AG10803 (cell line): ENCODE results near the gene GNG12.

ENCODE experiments used
- DNase-seq: peaks from one replicate; pipeline ENCODE4 v3.0.0; 2010; ENCODE audit warnings: low read depth
- H3K4me3 ChIP-seq: 2 replicates; pipeline ENCODE4 v1.5.1; 2011; ENCODE audit warnings: mild to moderate bottlenecking, low read length, control low read depth
- TF ChIP-seq, protein P1 (sequence below): conservative IDR thresholded peaks from 2 replicates; pipeline ENCODE4 v1.5.1; 2011; ENCODE audit warnings: mild to moderate bottlenecking, low read length, control low read depth, inconsistent platforms

Gene GNG12

DNA sequence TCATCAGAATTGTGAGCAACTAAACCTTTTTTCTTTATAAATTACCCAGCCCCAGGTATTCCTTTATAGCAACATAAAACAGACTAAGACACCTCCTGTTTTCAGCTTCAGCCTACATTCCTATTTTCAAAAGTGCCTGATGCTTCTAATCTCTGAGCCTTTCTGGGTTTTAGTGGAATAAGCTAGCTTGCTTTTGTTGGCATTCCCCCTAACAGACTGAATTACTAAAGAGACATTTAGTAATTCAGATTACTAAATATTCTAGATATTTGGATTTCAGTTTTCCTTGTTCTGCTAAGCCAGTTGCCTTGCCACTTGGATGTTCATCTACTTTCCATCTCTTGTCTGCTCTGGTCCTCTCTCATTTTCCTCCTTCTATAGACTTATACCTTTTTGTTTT lies 10.5 kb upstream of the GNG12 start:
- peak; percentile 17 for DNase-seq

DNA sequence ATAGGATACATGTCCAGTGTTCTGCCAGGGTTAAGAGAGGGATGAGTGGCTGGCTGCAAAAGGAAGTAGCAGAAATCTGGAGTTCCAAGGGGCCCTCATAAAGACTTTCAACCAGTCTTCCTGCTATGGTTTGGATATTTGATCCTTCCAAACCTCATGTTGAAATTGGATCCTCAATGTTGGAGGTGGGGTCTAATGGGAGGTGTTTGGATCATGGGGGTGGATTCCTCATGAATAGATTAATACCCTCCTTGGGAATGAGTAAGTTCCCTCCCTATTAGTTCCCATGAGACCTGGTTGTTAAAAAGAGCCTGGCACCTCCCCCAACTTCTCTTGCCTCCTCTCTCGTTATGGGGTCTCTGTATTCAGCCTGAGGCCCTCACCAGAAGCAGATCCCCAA lies 10.1 kb upstream of the GNG12 start:
- peak; percentile 17 for DNase-seq
- TF ChIP-seq, protein P1, sequence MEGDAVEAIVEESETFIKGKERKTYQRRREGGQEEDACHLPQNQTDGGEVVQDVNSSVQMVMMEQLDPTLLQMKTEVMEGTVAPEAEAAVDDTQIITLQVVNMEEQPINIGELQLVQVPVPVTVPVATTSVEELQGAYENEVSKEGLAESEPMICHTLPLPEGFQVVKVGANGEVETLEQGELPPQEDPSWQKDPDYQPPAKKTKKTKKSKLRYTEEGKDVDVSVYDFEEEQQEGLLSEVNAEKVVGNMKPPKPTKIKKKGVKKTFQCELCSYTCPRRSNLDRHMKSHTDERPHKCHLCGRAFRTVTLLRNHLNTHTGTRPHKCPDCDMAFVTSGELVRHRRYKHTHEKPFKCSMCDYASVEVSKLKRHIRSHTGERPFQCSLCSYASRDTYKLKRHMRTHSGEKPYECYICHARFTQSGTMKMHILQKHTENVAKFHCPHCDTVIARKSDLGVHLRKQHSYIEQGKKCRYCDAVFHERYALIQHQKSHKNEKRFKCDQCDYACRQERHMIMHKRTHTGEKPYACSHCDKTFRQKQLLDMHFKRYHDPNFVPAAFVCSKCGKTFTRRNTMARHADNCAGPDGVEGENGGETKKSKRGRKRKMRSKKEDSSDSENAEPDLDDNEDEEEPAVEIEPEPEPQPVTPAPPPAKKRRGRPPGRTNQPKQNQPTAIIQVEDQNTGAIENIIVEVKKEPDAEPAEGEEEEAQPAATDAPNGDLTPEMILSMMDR: no peak
- no peak overlapping the region for H3K4me3 ChIP-seq

More for the DNA sequence above, 10.5 kb upstream of the GNG12 start:
- TF ChIP-seq, protein P1: no peak
- no peak overlapping the region for H3K4me3 ChIP-seq

DNA sequence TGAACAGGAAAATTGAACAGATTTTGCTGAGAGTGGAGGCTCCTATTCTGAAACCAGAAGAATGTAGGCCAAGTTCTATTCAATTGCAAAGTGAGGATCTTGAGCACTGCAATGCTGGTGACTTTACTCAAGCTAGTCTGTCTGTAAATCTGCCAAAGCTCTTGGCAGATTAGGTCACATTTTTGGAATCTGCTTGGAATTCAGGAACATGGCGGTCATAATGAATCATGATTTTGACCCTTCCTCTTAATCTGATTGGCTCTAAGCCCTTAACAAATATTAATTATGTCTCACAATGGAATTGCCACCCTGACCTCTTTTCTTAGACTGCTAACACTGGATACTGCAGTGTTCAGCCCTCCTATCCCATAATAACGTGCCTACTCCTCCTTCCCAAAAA lies 7.2 kb upstream of the GNG12 start:
- DNase-seq: peak; percentile 93
- no peak overlapping the region for H3K4me3 ChIP-seq
- TF ChIP-seq, protein P1: no peak

DNA sequence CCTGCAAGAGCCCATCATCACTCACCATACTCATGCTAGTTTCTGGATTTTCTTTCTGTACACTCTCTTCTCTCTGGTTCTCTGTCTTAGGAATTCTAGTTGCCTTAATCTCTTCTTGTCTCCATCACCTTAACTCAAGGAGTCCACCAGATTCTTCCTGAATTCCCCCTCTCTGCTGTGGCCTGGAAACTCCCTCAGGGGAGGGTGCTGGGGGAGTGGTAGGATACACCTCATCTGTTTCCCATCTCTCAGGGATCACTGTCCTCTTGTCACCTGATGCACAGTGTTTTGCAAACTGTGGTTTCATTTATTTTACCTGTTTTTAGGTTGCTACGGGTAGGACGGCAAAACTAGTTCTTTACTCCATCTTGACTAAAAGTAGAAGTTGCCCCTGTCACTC lies 6.6 kb upstream of the GNG12 start:
- TF ChIP-seq, protein P1: no peak
- no peak overlapping the region for H3K4me3 ChIP-seq
- no peak for DNase-seq

DNA sequence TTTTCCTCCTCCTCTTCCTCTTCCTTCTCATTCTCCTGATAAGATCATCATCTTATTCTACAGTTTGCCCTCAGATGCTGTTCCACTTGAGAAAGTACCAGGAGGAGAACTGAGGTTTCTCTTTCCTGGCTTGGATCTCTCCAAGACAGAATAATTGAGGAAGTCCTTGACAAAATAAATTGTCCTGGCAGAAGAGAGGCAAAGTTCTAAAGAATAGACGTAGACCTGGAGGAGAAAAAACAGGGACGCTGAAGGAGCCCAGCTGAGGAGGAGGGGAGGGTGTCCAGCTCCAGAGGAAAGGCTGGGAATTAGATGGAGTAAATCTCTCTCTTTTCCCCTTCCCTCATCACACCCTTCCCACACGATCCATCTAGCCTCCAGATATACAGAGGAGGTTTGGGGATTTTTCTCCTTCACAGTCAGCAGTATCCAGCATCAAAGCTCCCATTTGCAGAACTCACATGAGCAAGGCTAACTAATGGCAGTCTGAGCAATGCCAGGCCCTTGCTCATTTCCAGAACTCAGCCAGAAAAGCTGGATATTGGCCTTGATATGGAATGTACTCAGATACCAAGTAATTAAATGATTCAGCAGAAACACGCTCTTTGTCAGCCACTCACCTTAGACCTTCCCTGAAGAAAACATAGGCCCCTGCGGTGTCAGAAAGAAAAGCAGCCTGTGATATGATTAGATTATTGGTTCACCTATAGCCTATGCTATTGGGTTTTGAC lies 5.1 kb upstream of the GNG12 start:
- no peak overlapping the region for H3K4me3 ChIP-seq
- DNase-seq: peak; percentile 71
- TF ChIP-seq, protein P1: no peak

DNA sequence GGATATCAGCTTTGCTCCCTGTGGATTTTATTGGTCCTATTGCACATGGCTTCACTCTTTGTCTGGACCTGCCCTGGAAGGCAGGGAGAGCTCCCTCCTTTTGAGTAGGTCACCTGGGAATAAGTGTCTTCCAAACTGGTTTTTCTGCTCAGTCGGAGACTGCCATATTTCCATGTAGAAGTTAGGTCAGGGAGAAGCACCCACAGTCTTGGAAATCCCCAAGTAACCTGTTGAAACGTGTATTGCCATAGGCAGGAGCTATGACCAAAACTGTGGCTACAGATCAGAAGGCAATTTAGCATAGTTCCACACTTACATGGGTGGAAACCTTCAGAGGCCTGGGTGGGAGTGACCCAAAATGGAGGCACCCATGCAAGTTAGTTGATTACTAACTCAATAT lies 3.5 kb upstream of the GNG12 start:
- DNase-seq: no peak
- TF ChIP-seq, protein P1: no peak

DNA sequence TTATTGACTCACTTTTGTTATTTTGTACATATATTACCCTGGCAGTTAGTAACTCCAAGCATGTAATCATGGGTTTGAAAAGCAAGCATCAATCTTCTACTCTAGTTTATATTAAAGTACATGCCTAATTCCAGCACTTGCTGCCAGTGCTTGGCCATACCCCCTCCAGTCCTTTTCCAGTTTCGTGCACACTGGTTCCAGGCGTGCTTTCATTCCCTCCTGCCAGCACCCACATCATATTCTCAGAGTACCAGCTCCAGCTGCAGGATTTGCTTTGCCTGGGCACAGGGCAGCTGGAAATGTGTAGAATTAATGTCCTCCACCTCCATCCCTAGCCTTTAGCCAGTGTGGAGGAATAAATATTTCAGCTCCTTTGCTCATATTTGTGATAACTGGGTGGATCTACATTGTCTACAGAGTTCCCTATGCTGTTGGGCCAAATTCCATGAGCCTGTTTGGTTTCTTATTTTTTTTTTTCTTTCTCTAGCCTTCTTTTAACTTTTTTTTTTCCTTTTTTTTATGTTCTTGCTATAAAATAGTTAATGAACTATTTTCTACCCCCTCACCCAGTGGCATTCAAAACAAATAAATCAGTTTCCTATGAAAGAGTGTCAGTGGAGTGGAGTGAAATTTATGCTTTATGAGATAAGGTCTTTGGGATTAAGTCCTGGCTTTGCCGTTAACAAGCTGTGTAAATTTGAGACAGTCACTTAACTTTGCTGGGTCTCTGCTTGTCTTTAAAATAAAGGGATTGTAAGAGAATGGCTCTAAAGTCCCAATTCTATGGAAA lies 2.6 kb upstream of the GNG12 start:
- no peak overlapping the region for H3K4me3 ChIP-seq
- TF ChIP-seq, protein P1: no peak
- no peak for DNase-seq

More for the DNA sequence above, 3.5 kb upstream of the GNG12 start:
- H3K4me3 ChIP-seq: no peak overlapping the region
